Tibial nerve (tissue), 4 donors: Measurements from ENCODE around the gene ARID1B. TPM values are rescaled to one million over a fixed set of nuclear protein-coding genes. Genes with fewer than 3 reads are reported as not detected.
A peak's percentile ranks its signal among the peaks of the same experiment; 100 is the strongest.

Experiments used
- DNase-seq, 2 donors: peaks; one replicate each; pipeline ENCODE4 v3.0.0-alpha.2; 2019; ENCODE audit warnings: low spot score in 2 of 2
- H3K27ac ChIP-seq, 4 donors: fragments of 200-600 bp; sonication (generic) in 3 of 4; one replicate each; pipeline ENCODE4 v1.5.1; 2017 to 2019; ENCODE audit warnings: mild to moderate bottlenecking in 1 of 4
- H3K27me3 ChIP-seq, 2 donors: fragments of 200-600 bp; sonication (generic) in 1 of 2; one replicate each; pipeline versions ENCODE4 v1.5.1 to v1.6.0; 2017 to 2019
- H3K36me3 ChIP-seq, 3 donors: fragments of 200-600 bp; sonication (generic); one replicate each; pipeline ENCODE4 v1.5.1; 2018 to 2019
- H3K4me1 ChIP-seq, 4 donors: fragments of 200-600 bp; sonication (generic) in 3 of 4; one replicate each; pipeline ENCODE4 v1.5.1; 2017 to 2019
- H3K4me3 ChIP-seq, 4 donors: fragments of 200-600 bp; sonication (generic) in 3 of 4; one replicate each; pipeline ENCODE4 v1.5.1; 2017 to 2019; ENCODE audit warnings: mild to moderate bottlenecking in 1 of 4, moderate library complexity in 1 of 4
- H3K9me3 ChIP-seq, 4 donors: fragments of 200-600 bp; sonication (generic) in 3 of 4; one replicate each; pipeline ENCODE4 v1.5.1; 2017 to 2019
- EP300 ChIP-seq, 2 donors: sonication (generic); formaldehyde crosslinking; IDR thresholded peaks; one replicate each; pipeline ENCODE4 v1.6.1; 2017; ENCODE audit warnings: antibody characterized with exemption in 2 of 2, mild to moderate bottlenecking in 1 of 2
- POLR2A ChIP-seq, 2 donors: fragments of 450-650 bp; IDR thresholded peaks; one replicate each; pipeline ENCODE4 v1.6.1; 2017; ENCODE audit warnings: antibody characterized with exemption in 2 of 2, mild to moderate bottlenecking in 2 of 2, moderate library complexity in 2 of 2
- WGBS, 2 donors: methylation state at CpG; one replicate each; pipeline ENCODE4 v1.1.5; 2018; 5-methylcytosine and 5-hydroxymethylcytosine counted together
- total RNA-seq, 4 donors: library from RNA; depleted of rRNA; stranded (reverse); fragments of >200 nt; gene quantifications; one replicate each; pipeline ENCODE4 v1.1.0, GENCODE V29; 2016
- TF ChIP-seq, protein P1 (sequence below), 5 experiments: fragments of 200-600 bp in 3 of 5; fragments of 450-650 bp in 2 of 5; sonication (generic) in 3 of 5; IDR thresholded peaks; one replicate each; pipeline ENCODE4 v1.5.1; 2016 to 2019; ENCODE audit warnings: antibody characterized with exemption in 5 of 5, mild to moderate bottlenecking in 3 of 5, moderate library complexity in 2 of 5

Gene ARID1B
- total RNA-seq, 4 donors from 2014 or later = 91.5 to 123 (median 110) TPM

DNA sequence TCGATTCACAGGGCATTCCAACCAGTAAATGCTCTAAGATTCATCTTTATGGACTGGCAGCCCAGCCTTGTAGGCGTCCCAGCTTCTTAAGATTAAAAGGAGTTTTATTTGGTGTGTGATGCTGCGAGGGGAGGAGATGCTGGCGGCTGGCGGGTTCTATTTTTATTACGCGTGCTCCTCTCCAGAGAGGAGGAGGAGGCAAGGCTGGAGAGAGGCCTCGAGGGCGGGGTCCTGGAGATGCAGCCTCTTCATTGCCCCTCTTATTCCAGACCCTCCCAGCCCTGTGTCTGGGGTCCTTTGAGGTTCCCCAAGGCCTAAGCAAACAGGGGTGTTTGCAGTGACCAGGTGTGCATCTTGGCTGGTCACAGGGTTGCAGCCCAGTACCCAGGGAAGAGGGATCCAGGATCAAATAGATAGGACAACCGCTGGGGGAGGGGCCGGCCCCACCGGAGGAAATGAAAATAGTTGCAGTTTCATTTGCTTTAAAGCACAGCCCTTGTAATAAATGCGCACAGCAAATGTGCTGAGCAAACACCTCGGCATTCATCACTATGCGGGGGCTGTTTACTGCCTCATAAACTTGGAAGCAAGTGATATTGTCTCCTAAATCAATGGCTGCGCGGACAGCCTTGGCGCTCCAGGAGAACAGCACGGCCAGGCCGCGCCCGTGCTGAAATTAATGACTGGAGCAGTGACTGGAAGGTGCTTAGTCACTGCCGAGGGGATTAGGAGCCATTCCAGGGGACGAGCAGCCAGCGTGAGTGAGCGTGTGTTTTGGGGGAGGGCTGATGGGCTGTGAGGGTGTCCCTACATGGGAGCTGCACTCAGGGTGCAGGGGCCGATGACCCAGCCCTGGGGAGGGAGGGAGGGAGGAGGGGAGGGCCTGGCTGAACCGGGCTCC, 463.1 kb downstream of the ARID1B start:
- H3K27me3 ChIP-seq = peaks cover 0 to 15% of the 10 kb centered on the region in 2 donors
- no peaks in the 10 kb centered on the region for H3K36me3 ChIP-seq
- H3K4me3 ChIP-seq = peak overlapping the region in 1 of 4 donors; percentile 8
- H3K27ac ChIP-seq = peak overlapping the region in 3 of 4 donors; percentile 13 to 72 (median 57)
- peaks cover 0 to 9% (median 0%) of the 10 kb centered on the region in 4 donors for H3K9me3 ChIP-seq
- no peak for TF ChIP-seq POLR2A (IDR thresholded peaks at IDR 0.05)
- TF ChIP-seq, protein P1, sequence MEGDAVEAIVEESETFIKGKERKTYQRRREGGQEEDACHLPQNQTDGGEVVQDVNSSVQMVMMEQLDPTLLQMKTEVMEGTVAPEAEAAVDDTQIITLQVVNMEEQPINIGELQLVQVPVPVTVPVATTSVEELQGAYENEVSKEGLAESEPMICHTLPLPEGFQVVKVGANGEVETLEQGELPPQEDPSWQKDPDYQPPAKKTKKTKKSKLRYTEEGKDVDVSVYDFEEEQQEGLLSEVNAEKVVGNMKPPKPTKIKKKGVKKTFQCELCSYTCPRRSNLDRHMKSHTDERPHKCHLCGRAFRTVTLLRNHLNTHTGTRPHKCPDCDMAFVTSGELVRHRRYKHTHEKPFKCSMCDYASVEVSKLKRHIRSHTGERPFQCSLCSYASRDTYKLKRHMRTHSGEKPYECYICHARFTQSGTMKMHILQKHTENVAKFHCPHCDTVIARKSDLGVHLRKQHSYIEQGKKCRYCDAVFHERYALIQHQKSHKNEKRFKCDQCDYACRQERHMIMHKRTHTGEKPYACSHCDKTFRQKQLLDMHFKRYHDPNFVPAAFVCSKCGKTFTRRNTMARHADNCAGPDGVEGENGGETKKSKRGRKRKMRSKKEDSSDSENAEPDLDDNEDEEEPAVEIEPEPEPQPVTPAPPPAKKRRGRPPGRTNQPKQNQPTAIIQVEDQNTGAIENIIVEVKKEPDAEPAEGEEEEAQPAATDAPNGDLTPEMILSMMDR (IDR thresholded peaks at IDR 0.05) = no peak
- no peak for TF ChIP-seq EP300 (IDR thresholded peaks at IDR 0.05)
- WGBS, 2 donors = 17 to 21% methylated on average over 28 of the region's 28 CpGs
- DNase-seq = peak; percentile 46 to 50
- peaks cover 0 to 35% (median 23%) of the 10 kb centered on the region in 4 donors for H3K4me1 ChIP-seq

DNA sequence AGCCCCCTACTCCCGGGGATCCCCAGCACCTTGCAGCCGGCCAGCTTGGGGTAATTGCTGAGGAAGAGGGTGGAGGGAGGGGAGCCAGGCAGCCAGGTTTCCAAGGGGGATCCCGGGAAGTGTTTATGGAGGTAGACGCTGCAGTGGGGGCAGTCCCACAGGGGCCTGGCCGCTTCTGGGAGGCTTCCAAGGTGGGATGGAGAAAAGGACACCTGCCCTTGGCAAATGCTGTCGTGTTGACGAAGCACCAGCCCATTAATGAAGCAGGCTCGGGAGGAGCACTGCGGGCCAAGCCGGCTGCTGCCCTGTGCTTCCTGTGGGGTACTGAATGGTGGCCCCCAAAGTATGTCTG, 463.8 kb downstream of the ARID1B start:
- Histone ChIP-seq H3K9me3 (peaks cover 0 to 9% (median 0%) of the 10 kb centered on the region in 4 donors), H3K27ac (peak overlapping the region in 3 of 4 donors; percentile 13 to 59 (median 57)), H3K4me3 (no peak overlapping the region), H3K4me1 (peaks cover 0 to 35% (median 17%) of the 10 kb centered on the region in 4 donors), H3K27me3 (peaks cover 0 to 8% of the 10 kb centered on the region in 2 donors), H3K36me3 (no peaks in the 10 kb centered on the region)
- DNase-seq = no peak
- TF ChIP-seq POLR2A (IDR thresholded peaks at IDR 0.05) (no peak), EP300 (IDR thresholded peaks at IDR 0.05) (no peak)
- TF ChIP-seq, protein P1 (IDR thresholded peaks at IDR 0.05) = no peak
- WGBS, 2 donors = 73 to 87% methylated on average over 10 of the region's 10 CpGs

DNA sequence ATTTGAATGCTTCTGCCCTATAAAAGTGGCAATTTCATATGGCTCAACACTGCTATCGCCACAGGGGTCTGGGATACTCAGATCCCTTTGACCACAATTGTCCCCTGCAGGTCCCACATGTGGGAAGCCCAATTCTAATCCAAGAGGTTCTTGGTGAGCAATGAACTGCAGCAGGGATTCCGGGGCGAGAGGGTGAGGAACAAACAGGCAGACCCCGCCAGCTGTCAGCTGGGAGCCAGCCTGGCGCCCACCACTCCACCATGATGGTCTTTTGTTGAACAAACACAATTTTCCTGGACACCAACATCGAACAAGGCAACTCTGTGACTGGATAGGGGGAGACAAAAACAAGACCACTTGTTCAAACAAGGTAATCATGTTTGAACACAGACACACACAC, 465.6 kb downstream of the ARID1B start:
- WGBS, 2 donors = 93 to 94% methylated on average over 6 of the region's 6 CpGs
- Histone ChIP-seq H3K27ac (no peak overlapping the region), H3K4me3 (no peak overlapping the region), H3K9me3 (peaks cover 0 to 9% (median 0%) of the 10 kb centered on the region in 4 donors), H3K27me3 (no peaks in the 10 kb centered on the region), H3K36me3 (no peaks in the 10 kb centered on the region), H3K4me1 (peaks cover 0 to 29% (median 8%) of the 10 kb centered on the region in 4 donors)
- TF ChIP-seq, protein P1 (IDR thresholded peaks at IDR 0.05) = no peak
- TF ChIP-seq EP300 (IDR thresholded peaks at IDR 0.05) (no peak), POLR2A (IDR thresholded peaks at IDR 0.05) (no peak)
- no peak for DNase-seq

DNA sequence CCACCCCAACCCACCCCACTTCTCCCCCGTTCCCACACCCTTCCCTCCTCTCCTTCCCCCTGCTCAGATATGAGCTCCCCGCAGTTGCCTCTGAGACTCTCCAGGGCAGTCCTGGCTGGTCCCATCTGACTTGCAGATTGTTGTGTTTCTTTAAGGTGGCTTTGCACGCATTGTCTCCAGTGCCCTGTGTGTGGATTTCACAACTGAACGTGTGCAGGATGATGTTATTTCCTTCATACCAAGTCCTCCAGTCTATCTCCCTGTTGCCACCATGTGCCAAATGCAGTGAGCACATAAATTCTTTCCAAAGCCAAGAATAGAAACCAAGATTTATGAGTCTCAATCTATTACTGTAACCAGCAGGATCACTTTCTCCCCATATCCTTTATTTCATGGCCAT, 467.0 kb downstream of the ARID1B start:
- Histone ChIP-seq H3K9me3 (peaks cover 0 to 10% (median 0%) of the 10 kb centered on the region in 4 donors), H3K27ac (no peak overlapping the region), H3K36me3 (no peaks in the 10 kb centered on the region), H3K27me3 (no peaks in the 10 kb centered on the region), H3K4me3 (no peak overlapping the region), H3K4me1 (peaks cover 0 to 29% (median 8%) of the 10 kb centered on the region in 4 donors)
- DNase-seq = no peak
- WGBS, 2 donors = 45 to 55% methylated on average over 4 of the region's 4 CpGs
- TF ChIP-seq, protein P1 (IDR thresholded peaks at IDR 0.05) = no peak
- TF ChIP-seq POLR2A (IDR thresholded peaks at IDR 0.05) (no peak), EP300 (IDR thresholded peaks at IDR 0.05) (peak in 1 of 2 donors; percentile 50)

DNA sequence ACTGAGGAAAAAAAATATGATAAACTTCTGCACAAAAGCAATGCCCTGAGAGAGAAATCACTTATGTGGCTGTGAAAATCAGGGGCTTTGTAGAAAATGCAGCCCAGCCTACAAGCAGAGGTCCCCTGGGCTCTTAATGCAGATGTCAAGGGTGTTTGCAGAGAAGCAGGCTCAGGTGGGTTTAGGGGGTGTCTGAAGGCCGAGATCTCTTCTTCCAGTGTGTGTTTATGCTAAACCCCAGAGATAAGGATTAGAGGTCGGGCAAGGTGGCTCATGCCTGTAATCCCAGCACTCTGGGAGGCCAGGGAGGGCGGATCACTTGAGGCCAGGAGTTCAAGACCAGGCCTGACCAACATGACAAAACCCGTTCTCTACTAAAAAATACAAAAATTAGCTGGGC, 467.6 kb downstream of the ARID1B start:
- no peak overlapping the region for H3K4me3 ChIP-seq
- DNase-seq = no peak
- 79 to 84% methylated on average over 4 of the region's 4 CpGs for WGBS, 2 donors
- peaks cover 0 to 29% (median 8%) of the 10 kb centered on the region in 4 donors for H3K4me1 ChIP-seq
- no peaks in the 10 kb centered on the region for H3K36me3 ChIP-seq
- TF ChIP-seq EP300 (IDR thresholded peaks at IDR 0.05) (no peak), POLR2A (IDR thresholded peaks at IDR 0.05) (no peak)
- H3K27me3 ChIP-seq = no peaks in the 10 kb centered on the region
- no peak overlapping the region for H3K27ac ChIP-seq
- H3K9me3 ChIP-seq = peaks cover 0 to 10% (median 0%) of the 10 kb centered on the region in 4 donors
